ENCODE data around the gene FGD4.
"Not testable (repeated sequence)": the region's sequence is repeated elsewhere in the genome, so short reads cannot be mapped to it uniquely, and the experiment has no call there.

FGD4 gene

GRCh38 chr12:32493282-32493681 is 93.9 kb downstream of the FGD4 start:
- DNase-seq (ENCODE audit: low read depth in 3 of 3) = no peak

GRCh38 chr12:32494656-32495055 is 95.3 kb downstream of the FGD4 start:
- DNase-seq (ENCODE audit: low read depth in 3 of 3) = no peak

- no peak for DNase-seq (ENCODE audit: low read depth in 3 of 3)
Measured at GRCh38 chr12:32496946-32497345, 97.6 kb downstream of the FGD4 start.

- no peak for DNase-seq (ENCODE audit: low read depth in 3 of 3)
Measured at GRCh38 chr12:32497864-32498263, 98.5 kb downstream of the FGD4 start.

GRCh38 chr12:32499048-32499447 is 99.7 kb downstream of the FGD4 start:
- no peak for DNase-seq (ENCODE audit: low read depth in 3 of 3)

- no peak for DNase-seq (ENCODE audit: low read depth in 3 of 3)
Measured at GRCh38 chr12:32501835-32502333, 102.5 kb downstream of the FGD4 start.

GRCh38 chr12:32502693-32503502 is 103.5 kb downstream of the FGD4 start:
- DNase-seq (ENCODE audit: low read depth in 3 of 3) = no peak

GRCh38 chr12:32503730-32504129 is 104.4 kb downstream of the FGD4 start:
- no peak for DNase-seq (ENCODE audit: low read depth in 3 of 3)

- DNase-seq (ENCODE audit: low read depth in 3 of 3) = no peak
Measured at GRCh38 chr12:32504591-32504990, 105.2 kb downstream of the FGD4 start.

- DNase-seq (ENCODE audit: low read depth in 3 of 3) = no peak
Measured at GRCh38 chr12:32505067-32505945, 105.9 kb downstream of the FGD4 start.

- not testable (repeated sequence) for DNase-seq (ENCODE audit: low read depth in 3 of 3)
Measured at GRCh38 chr12:32507096-32507941, 108.0 kb downstream of the FGD4 start.

- DNase-seq (ENCODE audit: low read depth in 3 of 3) = no peak
Measured at GRCh38 chr12:32507942-32508320, 108.6 kb downstream of the FGD4 start.

- no peak for DNase-seq (ENCODE audit: low read depth in 3 of 3)
Measured at GRCh38 chr12:32508626-32509025, 109.3 kb downstream of the FGD4 start.

GRCh38 chr12:32509328-32510091 is 110.2 kb downstream of the FGD4 start:
- DNase-seq (ENCODE audit: low read depth in 3 of 3) = no peak

- DNase-seq (ENCODE audit: low read depth in 3 of 3) = not testable (repeated sequence)
Measured at GRCh38 chr12:32511976-32512375, 112.6 kb downstream of the FGD4 start.

GRCh38 chr12:32512379-32512778 is 113.0 kb downstream of the FGD4 start:
- no peak for DNase-seq (ENCODE audit: low read depth in 3 of 3)

GRCh38 chr12:32512910-32513309 is 113.6 kb downstream of the FGD4 start:
- no peak for DNase-seq (ENCODE audit: low read depth in 3 of 3)

GRCh38 chr12:32515137-32515873 is 115.9 kb downstream of the FGD4 start:
- DNase-seq (ENCODE audit: low read depth in 3 of 3) = no peak

GRCh38 chr12:32516230-32516629 is 116.9 kb downstream of the FGD4 start:
- DNase-seq (ENCODE audit: low read depth in 3 of 3) = no peak

GRCh38 chr12:32517966-32518365 is 118.6 kb downstream of the FGD4 start:
- no peak for DNase-seq (ENCODE audit: low read depth in 3 of 3)
